ENCODE measurements around the gene HEATR9.

- TF ChIP-seq ARNTL (CRISPR knock-in tag; IDR thresholded peaks at IDR 0.05; ENCODE audit: borderline replicate concordance, low read depth) (no peak), ZFP30 (CRISPR knock-in tag; IDR thresholded peaks at IDR 0.05) (no peak), ESRRG (CRISPR knock-in tag; IDR thresholded peaks at IDR 0.05) (no peak), RARB (CRISPR knock-in tag; IDR thresholded peaks at IDR 0.05) (no peak), ZNF70 (CRISPR knock-in tag; IDR thresholded peaks at IDR 0.05) (no peak), ZC3H10 (CRISPR knock-in tag; IDR thresholded peaks at IDR 0.05) (no peak), ISL1 (CRISPR knock-in tag; IDR thresholded peaks at IDR 0.05) (no peak), ZNF8 (CRISPR knock-in tag; IDR thresholded peaks at IDR 0.05) (no peak), ZFP3 (CRISPR knock-in tag; IDR thresholded peaks at IDR 0.05) (no peak), ZNF565 (CRISPR knock-in tag; conservative IDR thresholded peaks at IDR 0.05; ENCODE audit: low read depth) (no peak)
- TF ChIP-seq, protein P1, sequence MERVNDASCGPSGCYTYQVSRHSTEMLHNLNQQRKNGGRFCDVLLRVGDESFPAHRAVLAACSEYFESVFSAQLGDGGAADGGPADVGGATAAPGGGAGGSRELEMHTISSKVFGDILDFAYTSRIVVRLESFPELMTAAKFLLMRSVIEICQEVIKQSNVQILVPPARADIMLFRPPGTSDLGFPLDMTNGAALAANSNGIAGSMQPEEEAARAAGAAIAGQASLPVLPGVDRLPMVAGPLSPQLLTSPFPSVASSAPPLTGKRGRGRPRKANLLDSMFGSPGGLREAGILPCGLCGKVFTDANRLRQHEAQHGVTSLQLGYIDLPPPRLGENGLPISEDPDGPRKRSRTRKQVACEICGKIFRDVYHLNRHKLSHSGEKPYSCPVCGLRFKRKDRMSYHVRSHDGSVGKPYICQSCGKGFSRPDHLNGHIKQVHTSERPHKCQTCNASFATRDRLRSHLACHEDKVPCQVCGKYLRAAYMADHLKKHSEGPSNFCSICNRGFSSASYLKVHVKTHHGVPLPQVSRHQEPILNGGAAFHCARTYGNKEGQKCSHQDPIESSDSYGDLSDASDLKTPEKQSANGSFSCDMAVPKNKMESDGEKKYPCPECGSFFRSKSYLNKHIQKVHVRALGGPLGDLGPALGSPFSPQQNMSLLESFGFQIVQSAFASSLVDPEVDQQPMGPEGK (CRISPR knock-in tag; IDR thresholded peaks at IDR 0.05; ENCODE audit: borderline replicate concordance): no peak
- TF ChIP-seq, protein P2, sequence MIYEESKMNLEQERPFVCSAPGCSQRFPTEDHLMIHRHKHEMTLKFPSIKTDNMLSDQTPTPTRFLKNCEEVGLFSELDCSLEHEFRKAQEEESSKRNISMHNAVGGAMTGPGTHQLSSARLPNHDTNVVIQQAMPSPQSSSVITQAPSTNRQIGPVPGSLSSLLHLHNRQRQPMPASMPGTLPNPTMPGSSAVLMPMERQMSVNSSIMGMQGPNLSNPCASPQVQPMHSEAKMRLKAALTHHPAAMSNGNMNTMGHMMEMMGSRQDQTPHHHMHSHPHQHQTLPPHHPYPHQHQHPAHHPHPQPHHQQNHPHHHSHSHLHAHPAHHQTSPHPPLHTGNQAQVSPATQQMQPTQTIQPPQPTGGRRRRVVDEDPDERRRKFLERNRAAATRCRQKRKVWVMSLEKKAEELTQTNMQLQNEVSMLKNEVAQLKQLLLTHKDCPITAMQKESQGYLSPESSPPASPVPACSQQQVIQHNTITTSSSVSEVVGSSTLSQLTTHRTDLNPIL (CRISPR knock-in tag; IDR thresholded peaks at IDR 0.05; ENCODE audit: low read depth): no peak
- TF ChIP-seq, protein P3, sequence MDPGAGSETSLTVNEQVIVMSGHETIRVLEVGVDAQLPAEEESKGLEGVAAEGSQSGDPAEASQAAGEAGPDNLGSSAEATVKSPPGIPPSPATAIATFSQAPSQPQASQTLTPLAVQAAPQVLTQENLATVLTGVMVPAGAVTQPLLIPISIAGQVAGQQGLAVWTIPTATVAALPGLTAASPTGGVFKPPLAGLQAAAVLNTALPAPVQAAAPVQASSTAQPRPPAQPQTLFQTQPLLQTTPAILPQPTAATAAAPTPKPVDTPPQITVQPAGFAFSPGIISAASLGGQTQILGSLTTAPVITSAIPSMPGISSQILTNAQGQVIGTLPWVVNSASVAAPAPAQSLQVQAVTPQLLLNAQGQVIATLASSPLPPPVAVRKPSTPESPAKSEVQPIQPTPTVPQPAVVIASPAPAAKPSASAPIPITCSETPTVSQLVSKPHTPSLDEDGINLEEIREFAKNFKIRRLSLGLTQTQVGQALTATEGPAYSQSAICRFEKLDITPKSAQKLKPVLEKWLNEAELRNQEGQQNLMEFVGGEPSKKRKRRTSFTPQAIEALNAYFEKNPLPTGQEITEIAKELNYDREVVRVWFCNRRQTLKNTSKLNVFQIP (CRISPR knock-in tag; IDR thresholded peaks at IDR 0.05; ENCODE audit: borderline replicate concordance, low read depth): no peak
Measured at GRCh38 chr17:35856603-35857002, 12.1 kb downstream of the HEATR9 start.
